PC-3 (cell line): Measurements from ENCODE around the gene ABHD8. TPM values are rescaled to one million over a fixed set of nuclear protein-coding genes. Genes with fewer than 3 reads are reported as not detected.

Source experiments
- ATAC-seq: fragments of 200-7000 bp; cut with Tn5 transposase; 2 replicates; pipeline ENCODE4 v1.9.1; 2020; ENCODE audit warnings: mild to moderate bottlenecking, moderate library complexity
- BruUV-seq: library from RNA; stranded (reverse); fragments of 400-500 nt; replicated peaks from 2 replicates; lab custom pipeline; 2021; lab: Mats Ljungman, UMichigan
- CTCF ChIA-PET: fragments of 300-600 bp; sonication (Branson Sonifier 250); formaldehyde crosslinking; loops from one replicate; lab custom pipeline; 2022; ENCODE audit warnings: antibody characterized with exemption; lab: Charles Lee
- POLR2A ChIA-PET: fragments of 300-600 bp; sonication (Branson Sonifier 250); formaldehyde crosslinking; loops from one replicate; lab custom pipeline; 2022; ENCODE audit warnings: antibody characterized with exemption; ENCODE audit not compliant: unreplicated experiment; lab: Charles Lee
- DNase-seq: peaks from one replicate; pipeline ENCODE4 v3.0.0-alpha.2; 2015
- H2AFZ ChIP-seq: fragments of 300-600 bp; sonication (generic); 2 replicates; pipeline ENCODE4 v1.6.0; 2016; ENCODE audit warnings: antibody characterized with exemption, low read length
- H3F3A ChIP-seq: fragments of 300-600 bp; sonication (generic); one replicate; pipeline ENCODE4 v1.6.0; 2017; ENCODE audit warnings: antibody characterized with exemption, low read length, control low read depth, mild to moderate bottlenecking; ENCODE audit not compliant: unreplicated experiment
- H3K27ac ChIP-seq: fragments of 300-600 bp; sonication (generic); 2 replicates; pipeline ENCODE4 v1.5.1; 2016; ENCODE audit warnings: mild to moderate bottlenecking, low read length
- H3K27me3 ChIP-seq: fragments of 300-600 bp; sonication (generic); 2 replicates; pipeline ENCODE4 v1.6.1; 2016; ENCODE audit warnings: low read length, mixed read lengths
- H3K36me3 ChIP-seq: fragments of 300-600 bp; sonication (generic); 2 replicates; pipeline ENCODE4 v1.6.1; 2016; ENCODE audit warnings: low read depth, mixed run types, low read length, mixed read lengths
- H3K4me1 ChIP-seq: fragments of 300-600 bp; sonication (generic); 2 replicates; pipeline ENCODE4 v1.5.1; 2016; ENCODE audit warnings: low read length; ENCODE audit not compliant: insufficient read depth
- H3K4me2 ChIP-seq: fragments of 300-600 bp; sonication (generic); 2 replicates; pipeline ENCODE4 v1.6.0; 2016; ENCODE audit warnings: low read length
- H3K4me3 ChIP-seq: fragments of 300-600 bp; sonication (generic); 2 replicates; pipeline ENCODE4 v1.5.1; 2016; ENCODE audit warnings: mild to moderate bottlenecking, low read length, mixed read lengths
- H3K79me2 ChIP-seq: fragments of 300-600 bp; sonication (generic); 2 replicates; pipeline ENCODE4 v1.6.1; 2017; ENCODE audit warnings: low read length, mixed read lengths
- H3K9ac ChIP-seq: fragments of 300-600 bp; sonication (generic); 2 replicates; pipeline ENCODE4 v1.6.0; 2016; ENCODE audit warnings: mild to moderate bottlenecking, low read length
- H3K9me2 ChIP-seq: fragments of 300-600 bp; sonication (generic); replicated peaks from 2 replicates; pipeline ENCODE4 v1.6.1; 2016; ENCODE audit warnings: mixed run types, low read length, mixed read lengths
- H3K9me3 ChIP-seq: fragments of 300-600 bp; sonication (generic); 2 replicates; pipeline ENCODE4 v1.6.1; 2016; ENCODE audit warnings: low read length, mixed read lengths
- H4K20me1 ChIP-seq: fragments of 300-600 bp; sonication (generic); 2 replicates; pipeline ENCODE4 v1.6.1; 2016; ENCODE audit warnings: low read length, mixed read lengths
- EZH2 ChIP-seq: fragments of 300-600 bp; sonication (generic); IDR thresholded peaks from one replicate; pipeline ENCODE4 v1.6.1; 2017; ENCODE audit warnings: antibody characterized with exemption, mild to moderate bottlenecking, low read length; ENCODE audit not compliant: unreplicated experiment
- EZH2phosphoT487 ChIP-seq: fragments of 300-600 bp; sonication (generic); IDR thresholded peaks from 2 replicates; pipeline ENCODE4 v1.6.1; 2018; ENCODE audit warnings: mild to moderate bottlenecking, antibody characterized with exemption, low read length, borderline replicate concordance
- intact Hi-C: fragments of 100-400 bp; cut with micrococcal nuclease; formaldehyde crosslinking; loops from 2 replicates; pipeline ENCODE4 v1.9.0; 2023
- total RNA-seq: library from RNA; depleted of rRNA; stranded (reverse); fragments of >200 nt; gene quantifications from 2 replicates; pipeline ENCODE4 v1.2.3, GENCODE V29; 2014
- TF ChIP-seq, protein P1 (sequence below): fragments of 300-600 bp; sonication (generic); conservative IDR thresholded peaks from 2 replicates; pipeline ENCODE4 v1.5.1; 2017; ENCODE audit warnings: antibody characterized with exemption, low read depth, mild to moderate bottlenecking, low read length

The ABHD8 gene
- total RNA-seq, 1 experiment from 2014 or later: 42.4 TPM

GRCh38 chr19:17347361-17347760 lies 44.1 kb upstream of the ABHD8 start:
- no peak for TF ChIP-seq EZH2
- TF ChIP-seq EZH2phosphoT487: no peak
- TF ChIP-seq, protein P1, sequence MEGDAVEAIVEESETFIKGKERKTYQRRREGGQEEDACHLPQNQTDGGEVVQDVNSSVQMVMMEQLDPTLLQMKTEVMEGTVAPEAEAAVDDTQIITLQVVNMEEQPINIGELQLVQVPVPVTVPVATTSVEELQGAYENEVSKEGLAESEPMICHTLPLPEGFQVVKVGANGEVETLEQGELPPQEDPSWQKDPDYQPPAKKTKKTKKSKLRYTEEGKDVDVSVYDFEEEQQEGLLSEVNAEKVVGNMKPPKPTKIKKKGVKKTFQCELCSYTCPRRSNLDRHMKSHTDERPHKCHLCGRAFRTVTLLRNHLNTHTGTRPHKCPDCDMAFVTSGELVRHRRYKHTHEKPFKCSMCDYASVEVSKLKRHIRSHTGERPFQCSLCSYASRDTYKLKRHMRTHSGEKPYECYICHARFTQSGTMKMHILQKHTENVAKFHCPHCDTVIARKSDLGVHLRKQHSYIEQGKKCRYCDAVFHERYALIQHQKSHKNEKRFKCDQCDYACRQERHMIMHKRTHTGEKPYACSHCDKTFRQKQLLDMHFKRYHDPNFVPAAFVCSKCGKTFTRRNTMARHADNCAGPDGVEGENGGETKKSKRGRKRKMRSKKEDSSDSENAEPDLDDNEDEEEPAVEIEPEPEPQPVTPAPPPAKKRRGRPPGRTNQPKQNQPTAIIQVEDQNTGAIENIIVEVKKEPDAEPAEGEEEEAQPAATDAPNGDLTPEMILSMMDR: no peak
- intact Hi-C loops: no loop called here
- Histone ChIP-seq H3K9ac (no peak overlapping the region), H3K4me2 (no peak overlapping the region), H3K4me1 (peaks cover 10% of the 10 kb centered on the region; the same call in 1 of the 2 replicates), H2AFZ (no peak overlapping the region), H3K27me3 (no peaks in the 10 kb centered on the region), H4K20me1 (no peaks in the 10 kb centered on the region), H3K9me3 (no peaks in the 10 kb centered on the region), H3K9me2 (no peaks in the 10 kb centered on the region), H3K4me3 (no peak overlapping the region), H3K79me2 (no peaks in the 10 kb centered on the region), H3F3A (no peaks in the 10 kb centered on the region), H3K27ac (no peak overlapping the region), H3K36me3 (no peaks in the 10 kb centered on the region)
- ATAC-seq (no peak), DNase-seq (no peak)
- CTCF ChIA-PET: interaction anchor here (0.5 kb wide), 1 partner anchor 39 kb away, joined by 3 read pairs; no protein-coding TSS in a partner anchor
- POLR2A ChIA-PET: no interaction called here
- no TSS peak for BruUV-seq

DNA sequence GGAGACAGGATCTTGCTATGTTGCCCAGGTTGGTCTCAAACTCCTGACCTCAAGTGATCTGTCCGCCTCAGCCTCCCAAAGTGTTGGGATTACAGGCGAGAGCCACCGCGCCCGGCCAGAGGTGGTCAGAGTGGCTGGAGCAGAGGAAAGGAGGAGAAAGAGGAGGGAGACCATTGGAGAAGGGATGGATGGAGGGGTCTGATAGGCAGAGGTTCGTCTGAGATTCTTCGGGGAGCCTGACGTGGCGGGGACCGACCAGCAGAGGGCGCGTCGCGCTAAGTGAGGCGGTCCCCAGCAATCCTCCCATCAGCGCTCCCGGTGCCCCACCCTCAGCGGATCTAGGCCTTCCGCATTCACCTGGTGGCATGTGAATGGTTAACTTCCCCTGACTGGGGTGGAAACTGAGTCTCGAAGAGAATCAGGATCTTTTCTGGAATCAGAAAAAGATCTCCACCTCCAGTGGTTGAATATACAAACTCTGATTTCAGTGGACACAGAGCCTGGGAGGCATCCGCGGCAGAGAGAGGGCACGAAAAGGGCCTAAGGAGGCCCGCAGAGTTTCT lies 43.0 kb upstream of the ABHD8 start:
- Histone ChIP-seq H3K9ac (no peak overlapping the region), H3K27me3 (no peaks in the 10 kb centered on the region), H4K20me1 (no peaks in the 10 kb centered on the region), H3K27ac (no peak overlapping the region), H3K79me2 (0 out of 2 replicates have a peak, but pooled peaks cover 4% of the 10 kb centered on the region), H3F3A (no peaks in the 10 kb centered on the region), H3K9me3 (no peaks in the 10 kb centered on the region), H3K4me3 (no peak overlapping the region), H3K4me1 (peaks cover 10% of the 10 kb centered on the region; the same call in 1 of the 2 replicates), H2AFZ (0 out of 2 replicates have a peak overlapping the region, but pooled peaks have one; percentile 28), H3K36me3 (peaks cover 4% of the 10 kb centered on the region; the same call in 1 of the 2 replicates), H3K4me2 (no peak overlapping the region), H3K9me2 (no peaks in the 10 kb centered on the region)
- DNase-seq (peak; percentile 79), ATAC-seq (peak; percentile 87)
- ChIA-PET POLR2A (interaction anchor here (0.7 kb wide), 1 partner anchor 228 kb away, joined by 26 read pairs; no protein-coding TSS in a partner anchor), CTCF (interaction anchor here (1.2 kb wide), 1 partner anchor 40 kb away, joined by 9 read pairs; no protein-coding TSS in a partner anchor)
- intact Hi-C loops: loop anchor here (1.0 kb wide), 3 partner anchors 40 to 120 kb away; no protein-coding TSS in a partner anchor
- TSS peak; percentile 16 for BruUV-seq
- TF ChIP-seq, protein P1: peak; percentile 85
- TF ChIP-seq EZH2 (no peak), EZH2phosphoT487 (no peak)

GRCh38 chr19:17341845-17342244 lies 38.6 kb upstream of the ABHD8 start:
- BruUV-seq: no TSS peak
- ChIA-PET CTCF (no interaction called here), POLR2A (no interaction called here)
- ATAC-seq: no peak
- Histone ChIP-seq H3K27me3 (no peaks in the 10 kb centered on the region), H3K9me2 (no peaks in the 10 kb centered on the region), H3K4me2 (no peak overlapping the region), H3K27ac (no peak overlapping the region), H3K9me3 (no peaks in the 10 kb centered on the region), H4K20me1 (no peaks in the 10 kb centered on the region), H3K36me3 (peaks cover 11% of the 10 kb centered on the region; the same call in 1 of the 2 replicates), H2AFZ (no peak overlapping the region), H3K4me1 (peaks cover 9% of the 10 kb centered on the region), H3K9ac (no peak overlapping the region), H3F3A (no peaks in the 10 kb centered on the region), H3K4me3 (no peak overlapping the region), H3K79me2 (peaks cover 30% of the 10 kb centered on the region)
- TF ChIP-seq, protein P1: no peak
- TF ChIP-seq EZH2 (no peak), EZH2phosphoT487 (no peak)
- no peak for DNase-seq
- intact Hi-C loops: no loop called here
